GM20000 (cell line): ENCODE data around the gene TPCN1.

Source experiments
- DNase-seq: peaks from one replicate; pipeline ENCODE4 v3.0.0; 2012; ENCODE audit warnings: low spot score
- CTCF ChIP-seq: IDR thresholded peaks from 2 replicates; pipeline ENCODE4 v1.5.1; 2012; ENCODE audit warnings: mild to moderate bottlenecking, control low read depth; ENCODE audit errors: extremely low read depth, missing control alignments

Gene TPCN1

DNA sequence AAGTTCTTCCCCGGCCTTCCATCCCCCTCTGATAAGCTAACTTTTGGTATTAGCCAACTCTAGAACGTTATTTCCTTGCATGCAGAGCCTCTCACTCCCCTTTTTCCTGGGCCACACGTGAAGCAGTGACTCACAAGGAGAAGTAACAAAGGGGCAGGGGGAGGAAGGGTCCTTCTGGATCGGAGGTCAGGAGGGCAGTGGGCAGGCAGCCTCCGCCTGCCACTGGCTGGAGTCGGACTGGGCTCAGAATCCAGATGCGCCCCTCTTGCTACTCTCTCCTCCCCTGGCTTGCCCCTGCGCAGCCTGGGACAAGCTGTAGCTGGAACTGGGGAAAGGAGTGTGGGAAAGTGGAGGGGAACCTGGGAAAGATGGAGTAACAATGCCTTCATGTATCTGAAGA is 55.0 kb downstream of the TPCN1 start:
- no peak for DNase-seq
- no peak for TF ChIP-seq CTCF

GRCh38 chr12:113276946-113277500 is 55.8 kb downstream of the TPCN1 start:
- no peak for DNase-seq
- no peak for TF ChIP-seq CTCF

- no peak for TF ChIP-seq CTCF
- no peak for DNase-seq
These were observed 56.2 kb downstream of the TPCN1 start for GRCh38 chr12:113277511-113277910.

- TF ChIP-seq CTCF, result no peak
- DNase-seq, result no peak
These were observed 56.9 kb downstream of the TPCN1 start for GRCh38 chr12:113278141-113278540.

GRCh38 chr12:113278633-113279032 is 57.4 kb downstream of the TPCN1 start:
- no peak for DNase-seq
- no peak for TF ChIP-seq CTCF

- TF ChIP-seq CTCF, result no peak
- no peak for DNase-seq
These were observed 63.5 kb downstream of the TPCN1 start for GRCh38 chr12:113284751-113285150.

- no peak for DNase-seq
- TF ChIP-seq CTCF, result no peak
These were observed 64.7 kb downstream of the TPCN1 start for GRCh38 chr12:113285679-113286610.
